ENCODE measurements around the gene NTHL1. TPM values are rescaled to one million over a fixed set of nuclear protein-coding genes. Genes with fewer than 3 reads are reported as not detected.

NTHL1 gene
- total RNA-seq, 1 donor from 2014 or later, result 25.6 TPM

DNA sequence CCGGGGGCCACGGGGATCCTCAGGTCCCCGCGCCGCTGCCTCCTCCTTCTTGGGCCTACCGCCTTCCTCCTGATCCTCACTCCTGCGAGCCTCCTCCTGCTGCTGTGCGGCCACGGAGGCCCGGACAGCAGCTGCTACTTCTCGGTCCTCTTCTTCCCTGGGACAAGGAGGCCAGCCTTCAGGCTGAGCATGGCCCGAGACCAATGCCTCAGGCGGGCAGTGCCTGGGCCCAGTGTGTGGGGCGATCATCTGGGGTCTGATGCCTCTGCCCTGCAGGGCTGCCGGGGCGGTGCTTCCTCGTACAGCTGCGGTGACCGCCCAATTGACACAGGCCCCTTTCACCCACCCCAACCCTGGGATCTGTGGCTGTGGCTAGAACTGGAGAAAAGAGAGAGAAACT lies 46.6 kb downstream of the NTHL1 start:
- Mint-ChIP-seq H3K27ac (ENCODE audit: unreplicated experiment) (no peak overlapping the region), H3K27me3 (ENCODE audit: unreplicated experiment) (peaks cover 4% of the 10 kb centered on the region), H3K9me3 (ENCODE audit: unreplicated experiment) (no peaks in the 10 kb centered on the region), H3K4me3 (ENCODE audit: unreplicated experiment) (no peak overlapping the region), H3K4me1 (ENCODE audit: unreplicated experiment) (peaks cover 2% of the 10 kb centered on the region), H3K36me3 (ENCODE audit: low read depth, unreplicated experiment) (peaks cover 4% of the 10 kb centered on the region)
- TF ChIP-seq CTCF (IDR thresholded peaks at IDR 0.05; ENCODE audit: unreplicated experiment), result no peak
- DNase-seq (ENCODE audit: low spot score), result no peak

- Mint-ChIP-seq H3K27ac (ENCODE audit: unreplicated experiment) (no peak overlapping the region), H3K4me1 (ENCODE audit: unreplicated experiment) (no peaks in the 10 kb centered on the region), H3K36me3 (ENCODE audit: low read depth, unreplicated experiment) (peaks cover 9% of the 10 kb centered on the region), H3K4me3 (ENCODE audit: unreplicated experiment) (no peak overlapping the region), H3K9me3 (ENCODE audit: unreplicated experiment) (no peaks in the 10 kb centered on the region), H3K27me3 (ENCODE audit: unreplicated experiment) (peaks cover 4% of the 10 kb centered on the region)
- no peak for TF ChIP-seq CTCF (IDR thresholded peaks at IDR 0.05; ENCODE audit: unreplicated experiment)
- no peak for DNase-seq (ENCODE audit: low spot score)
These were observed 47.6 kb downstream of the NTHL1 start for GRCh38 chr16:1999866-2000514.

- peaks cover 5% of the 10 kb centered on the region for H3K27me3 Mint-ChIP-seq (ENCODE audit: unreplicated experiment)
- DNase-seq (ENCODE audit: low spot score), result no peak
- no peak overlapping the region for H3K4me3 Mint-ChIP-seq (ENCODE audit: unreplicated experiment)
- H3K36me3 Mint-ChIP-seq (ENCODE audit: low read depth, unreplicated experiment), result peaks cover 9% of the 10 kb centered on the region
- no peaks in the 10 kb centered on the region for H3K9me3 Mint-ChIP-seq (ENCODE audit: unreplicated experiment)
- no peak for TF ChIP-seq CTCF (IDR thresholded peaks at IDR 0.05; ENCODE audit: unreplicated experiment)
- no peak overlapping the region for H3K27ac Mint-ChIP-seq (ENCODE audit: unreplicated experiment)
- H3K4me1 Mint-ChIP-seq (ENCODE audit: unreplicated experiment), result no peaks in the 10 kb centered on the region
These were observed 48.5 kb downstream of the NTHL1 start for GRCh38 chr16:1998852-1999801.

GRCh38 chr16:1998360-1998835 lies 49.2 kb downstream of the NTHL1 start:
- Mint-ChIP-seq H3K36me3 (ENCODE audit: low read depth, unreplicated experiment) (peaks cover 9% of the 10 kb centered on the region), H3K27me3 (ENCODE audit: unreplicated experiment) (peaks cover 9% of the 10 kb centered on the region), H3K9me3 (ENCODE audit: unreplicated experiment) (no peaks in the 10 kb centered on the region), H3K4me1 (ENCODE audit: unreplicated experiment) (no peaks in the 10 kb centered on the region), H3K4me3 (ENCODE audit: unreplicated experiment) (no peak overlapping the region), H3K27ac (ENCODE audit: unreplicated experiment) (no peak overlapping the region)
- no peak for DNase-seq (ENCODE audit: low spot score)
- TF ChIP-seq CTCF (IDR thresholded peaks at IDR 0.05; ENCODE audit: unreplicated experiment), result no peak
